ENCODE measurements around the gene PDE7B.

PDE7B gene

GRCh38 chr6:136015531-136015930 is 164.0 kb downstream of the PDE7B start:
- no peak overlapping the region for H3K27ac ChIP-seq (ENCODE audit: low read length)

GRCh38 chr6:136016228-136017225 is 165.0 kb downstream of the PDE7B start:
- H3K4me1 ChIP-seq (ENCODE audit: control insufficient read depth in 1 of 2, insufficient read depth in 2 of 2, low read length in 2 of 2), result no peaks in the 10 kb centered on the region
- no peak overlapping the region for H3K27ac ChIP-seq (ENCODE audit: low read length)
- no peaks in the 10 kb centered on the region for H3K36me3 ChIP-seq (ENCODE audit: control insufficient read depth in 1 of 2, insufficient read depth in 2 of 2, low read length in 2 of 2)
- no peaks in the 10 kb centered on the region for H3K27me3 ChIP-seq (ENCODE audit: low read depth, low read length)
- no peaks in the 10 kb centered on the region for H3K9me3 ChIP-seq (ENCODE audit: control insufficient read depth in 1 of 2, low read length in 2 of 2)
- no peak overlapping the region for H3K4me3 ChIP-seq (ENCODE audit: low read depth in 1 of 2, low read length in 2 of 2)

More at GRCh38 chr6:136015531-136015930, 164.0 kb downstream of the PDE7B start:
- H3K4me1 ChIP-seq (ENCODE audit: control insufficient read depth in 1 of 2, insufficient read depth in 2 of 2, low read length in 2 of 2), result no peaks in the 10 kb centered on the region
- no peak overlapping the region for H3K4me3 ChIP-seq (ENCODE audit: low read depth in 1 of 2, low read length in 2 of 2)
- no peaks in the 10 kb centered on the region for H3K36me3 ChIP-seq (ENCODE audit: control insufficient read depth in 1 of 2, insufficient read depth in 2 of 2, low read length in 2 of 2)
- H3K27me3 ChIP-seq (ENCODE audit: low read depth, low read length), result no peaks in the 10 kb centered on the region
- no peaks in the 10 kb centered on the region for H3K9me3 ChIP-seq (ENCODE audit: control insufficient read depth in 1 of 2, low read length in 2 of 2)

GRCh38 chr6:136020691-136021090 is 169.2 kb downstream of the PDE7B start:
- Histone ChIP-seq H3K4me1 (ENCODE audit: control insufficient read depth in 1 of 2, insufficient read depth in 2 of 2, low read length in 2 of 2) (no peaks in the 10 kb centered on the region), H3K36me3 (ENCODE audit: control insufficient read depth in 1 of 2, insufficient read depth in 2 of 2, low read length in 2 of 2) (no peaks in the 10 kb centered on the region), H3K27ac (ENCODE audit: low read length) (no peak overlapping the region), H3K4me3 (ENCODE audit: low read depth in 1 of 2, low read length in 2 of 2) (no peak overlapping the region), H3K27me3 (ENCODE audit: low read depth, low read length) (no peaks in the 10 kb centered on the region), H3K9me3 (ENCODE audit: control insufficient read depth in 1 of 2, low read length in 2 of 2) (no peaks in the 10 kb centered on the region)

- H3K27me3 ChIP-seq (ENCODE audit: low read depth, low read length), result no peaks in the 10 kb centered on the region
- H3K27ac ChIP-seq (ENCODE audit: low read length), result no peak overlapping the region
- no peaks in the 10 kb centered on the region for H3K36me3 ChIP-seq (ENCODE audit: control insufficient read depth in 1 of 2, insufficient read depth in 2 of 2, low read length in 2 of 2)
- no peak overlapping the region for H3K4me3 ChIP-seq (ENCODE audit: low read depth in 1 of 2, low read length in 2 of 2)
- no peaks in the 10 kb centered on the region for H3K9me3 ChIP-seq (ENCODE audit: control insufficient read depth in 1 of 2, low read length in 2 of 2)
- H3K4me1 ChIP-seq (ENCODE audit: control insufficient read depth in 1 of 2, insufficient read depth in 2 of 2, low read length in 2 of 2), result no peaks in the 10 kb centered on the region
Observed at GRCh38 chr6:136022224-136022874, 170.8 kb downstream of the PDE7B start.

- H3K27me3 ChIP-seq (ENCODE audit: low read depth, low read length), result no peaks in the 10 kb centered on the region
- no peaks in the 10 kb centered on the region for H3K4me1 ChIP-seq (ENCODE audit: control insufficient read depth in 1 of 2, insufficient read depth in 2 of 2, low read length in 2 of 2)
- H3K4me3 ChIP-seq (ENCODE audit: low read depth in 1 of 2, low read length in 2 of 2), result no peak overlapping the region
- no peak overlapping the region for H3K27ac ChIP-seq (ENCODE audit: low read length)
- H3K9me3 ChIP-seq (ENCODE audit: control insufficient read depth in 1 of 2, low read length in 2 of 2), result no peaks in the 10 kb centered on the region
- no peaks in the 10 kb centered on the region for H3K36me3 ChIP-seq (ENCODE audit: control insufficient read depth in 1 of 2, insufficient read depth in 2 of 2, low read length in 2 of 2)
Observed at GRCh38 chr6:136024711-136025110, 173.2 kb downstream of the PDE7B start.

GRCh38 chr6:136025736-136026135 is 174.2 kb downstream of the PDE7B start:
- no peak overlapping the region for H3K4me3 ChIP-seq (ENCODE audit: low read depth in 1 of 2, low read length in 2 of 2)
- H3K27me3 ChIP-seq (ENCODE audit: low read depth, low read length), result no peaks in the 10 kb centered on the region
- H3K4me1 ChIP-seq (ENCODE audit: control insufficient read depth in 1 of 2, insufficient read depth in 2 of 2, low read length in 2 of 2), result no peaks in the 10 kb centered on the region
- no peak overlapping the region for H3K27ac ChIP-seq (ENCODE audit: low read length)
- H3K9me3 ChIP-seq (ENCODE audit: control insufficient read depth in 1 of 2, low read length in 2 of 2), result no peaks in the 10 kb centered on the region
- no peaks in the 10 kb centered on the region for H3K36me3 ChIP-seq (ENCODE audit: control insufficient read depth in 1 of 2, insufficient read depth in 2 of 2, low read length in 2 of 2)

- no peaks in the 10 kb centered on the region for H3K9me3 ChIP-seq (ENCODE audit: control insufficient read depth in 1 of 2, low read length in 2 of 2)
- H3K27ac ChIP-seq (ENCODE audit: low read length), result no peak overlapping the region
- no peaks in the 10 kb centered on the region for H3K4me1 ChIP-seq (ENCODE audit: control insufficient read depth in 1 of 2, insufficient read depth in 2 of 2, low read length in 2 of 2)
- no peak overlapping the region for H3K4me3 ChIP-seq (ENCODE audit: low read depth in 1 of 2, low read length in 2 of 2)
- no peaks in the 10 kb centered on the region for H3K36me3 ChIP-seq (ENCODE audit: control insufficient read depth in 1 of 2, insufficient read depth in 2 of 2, low read length in 2 of 2)
- no peaks in the 10 kb centered on the region for H3K27me3 ChIP-seq (ENCODE audit: low read depth, low read length)
Observed at GRCh38 chr6:136030131-136030530, 178.6 kb downstream of the PDE7B start.

GRCh38 chr6:136031982-136032381 is 180.5 kb downstream of the PDE7B start:
- H3K4me1 ChIP-seq (ENCODE audit: control insufficient read depth in 1 of 2, insufficient read depth in 2 of 2, low read length in 2 of 2), result no peaks in the 10 kb centered on the region
- no peak overlapping the region for H3K4me3 ChIP-seq (ENCODE audit: low read depth in 1 of 2, low read length in 2 of 2)
- H3K27me3 ChIP-seq (ENCODE audit: low read depth, low read length), result no peaks in the 10 kb centered on the region
- H3K9me3 ChIP-seq (ENCODE audit: control insufficient read depth in 1 of 2, low read length in 2 of 2), result no peaks in the 10 kb centered on the region
- H3K27ac ChIP-seq (ENCODE audit: low read length), result no peak overlapping the region
- H3K36me3 ChIP-seq (ENCODE audit: control insufficient read depth in 1 of 2, insufficient read depth in 2 of 2, low read length in 2 of 2), result no peaks in the 10 kb centered on the region

GRCh38 chr6:136033416-136033815 is 181.9 kb downstream of the PDE7B start:
- Histone ChIP-seq H3K9me3 (ENCODE audit: control insufficient read depth in 1 of 2, low read length in 2 of 2) (no peaks in the 10 kb centered on the region), H3K4me1 (ENCODE audit: control insufficient read depth in 1 of 2, insufficient read depth in 2 of 2, low read length in 2 of 2) (peaks cover 0 to 10% of the 10 kb centered on the region in 2 donors)

GRCh38 chr6:136034422-136034821 is 182.9 kb downstream of the PDE7B start:
- Histone ChIP-seq H3K4me1 (ENCODE audit: control insufficient read depth in 1 of 2, insufficient read depth in 2 of 2, low read length in 2 of 2) (peaks cover 0 to 10% of the 10 kb centered on the region in 2 donors), H3K27me3 (ENCODE audit: low read depth, low read length) (no peaks in the 10 kb centered on the region), H3K9me3 (ENCODE audit: control insufficient read depth in 1 of 2, low read length in 2 of 2) (no peaks in the 10 kb centered on the region), H3K27ac (ENCODE audit: low read length) (no peak overlapping the region), H3K4me3 (ENCODE audit: low read depth in 1 of 2, low read length in 2 of 2) (no peak overlapping the region), H3K36me3 (ENCODE audit: control insufficient read depth in 1 of 2, insufficient read depth in 2 of 2, low read length in 2 of 2) (no peaks in the 10 kb centered on the region)

More at GRCh38 chr6:136033416-136033815, 181.9 kb downstream of the PDE7B start:
- no peaks in the 10 kb centered on the region for H3K27me3 ChIP-seq (ENCODE audit: low read depth, low read length)
- no peaks in the 10 kb centered on the region for H3K36me3 ChIP-seq (ENCODE audit: control insufficient read depth in 1 of 2, insufficient read depth in 2 of 2, low read length in 2 of 2)
- H3K27ac ChIP-seq (ENCODE audit: low read length), result no peak overlapping the region
- H3K4me3 ChIP-seq (ENCODE audit: low read depth in 1 of 2, low read length in 2 of 2), result no peak overlapping the region

GRCh38 chr6:136035378-136036070 is 184.0 kb downstream of the PDE7B start:
- H3K27me3 ChIP-seq (ENCODE audit: low read depth, low read length), result no peaks in the 10 kb centered on the region
- H3K9me3 ChIP-seq (ENCODE audit: control insufficient read depth in 1 of 2, low read length in 2 of 2), result no peaks in the 10 kb centered on the region
- peaks cover 0 to 10% of the 10 kb centered on the region in 2 donors for H3K4me1 ChIP-seq (ENCODE audit: control insufficient read depth in 1 of 2, insufficient read depth in 2 of 2, low read length in 2 of 2)
- H3K36me3 ChIP-seq (ENCODE audit: control insufficient read depth in 1 of 2, insufficient read depth in 2 of 2, low read length in 2 of 2), result no peaks in the 10 kb centered on the region
- H3K27ac ChIP-seq (ENCODE audit: low read length), result peak overlapping the region; percentile 25
- no peak overlapping the region for H3K4me3 ChIP-seq (ENCODE audit: low read depth in 1 of 2, low read length in 2 of 2)
